T-cell (primary cell): ENCODE data around the gene NRP1. TPM values are rescaled to one million over a fixed set of nuclear protein-coding genes. Genes with fewer than 3 reads are reported as not detected.

Source experiments
- ATAC-seq, 4 experiments: fragments of 200-7000 bp in 3 of 4; fragments of 150-1000 bp in 1 of 4; cut with Tn5 transposase; replicated peaks in 1 of 4; 1 replicate in 3 of 4; 2 replicates in 1 of 4; pipeline ENCODE4 v1.10.0; 2021; ENCODE audit warnings: moderate library complexity in 3 of 4, mild to moderate bottlenecking in 2 of 4, moderate number of reproducible peaks in 1 of 4
- CTCF ChIA-PET, 2 donors: fragments of 300-600 bp; sonication (Branson Sonifier 250); formaldehyde crosslinking; loops; one replicate each; lab custom pipeline; 2022; ENCODE audit warnings: antibody characterized with exemption in 2 of 2; lab: Charles Lee
- POLR2A ChIA-PET, 2 donors: fragments of 300-600 bp; sonication (Branson Sonifier 250); formaldehyde crosslinking; loops; one replicate each; lab custom pipeline; 2022; ENCODE audit warnings: antibody characterized with exemption in 2 of 2; lab: Charles Lee
- DNase-seq, 35 experiments: peaks; one replicate each; pipeline versions ENCODE4 v3.0.0 to v3.0.0-alpha.2; 2013 to 2023
- H3K27ac ChIP-seq: one replicate; pipeline ENCODE4 v1.5.1; 2013; ENCODE audit warnings: low read length
- H3K27me3 ChIP-seq, 2 experiments: replicated peaks in 1 of 2; 1 replicate in 1 of 2; 2 replicates in 1 of 2; pipeline versions ENCODE4 v1.6.1 to v1.7.0; 2013; ENCODE audit warnings: low read length in 1 of 2, mixed read lengths in 1 of 2; ENCODE audit not compliant: control insufficient read depth in 2 of 2, insufficient read depth in 2 of 2; ENCODE audit errors: extremely low read depth in 1 of 2
- H3K36me3 ChIP-seq, 2 donors: 1 replicate in 1 of 2; 2 replicates in 1 of 2; pipeline versions ENCODE4 v1.6.1 to v1.7.0; 2013; ENCODE audit warnings: low read length in 1 of 2; ENCODE audit not compliant: control insufficient read depth in 2 of 2, insufficient read depth in 1 of 2; ENCODE audit errors: extremely low read depth in 1 of 2
- H3K4me1 ChIP-seq, 2 experiments: 1 replicate in 1 of 2; 2 replicates in 1 of 2; pipeline versions ENCODE4 v1.6.1 to v1.7.0; 2013; ENCODE audit warnings: low read length in 2 of 2, mixed read lengths in 1 of 2; ENCODE audit not compliant: insufficient read depth in 2 of 2, control insufficient read depth in 1 of 2; ENCODE audit errors: extremely low read depth in 1 of 2
- H3K4me3 ChIP-seq, 2 donors: 1 replicate in 1 of 2; 2 replicates in 1 of 2; pipeline versions ENCODE4 v1.5.1 to v1.7.0; 2013; ENCODE audit warnings: mild to moderate bottlenecking in 2 of 2, low read length in 1 of 2, moderate library complexity in 1 of 2; ENCODE audit not compliant: control insufficient read depth in 1 of 2; ENCODE audit errors: extremely low read depth in 1 of 2
- H3K9me3 ChIP-seq: 2 replicates; pipeline ENCODE4 v1.7.0; 2013
- H3K27ac Mint-ChIP-seq, 2 donors: one replicate each; pipeline ENCODE4 v1.8.0; 2020 to 2021; ENCODE audit warnings: mild to moderate bottlenecking in 2 of 2, mixed read lengths in 2 of 2
- H3K27me3 Mint-ChIP-seq, 2 donors: one replicate each; pipeline ENCODE4 v1.8.0; 2021 to 2022; ENCODE audit warnings: mixed read lengths in 2 of 2
- H3K36me3 Mint-ChIP-seq: one replicate; pipeline ENCODE4 v1.8.0; 2021; ENCODE audit warnings: mixed read lengths
- H3K4me1 Mint-ChIP-seq, 3 donors: one replicate each; pipeline ENCODE4 v1.8.0; 2020 to 2022; ENCODE audit warnings: mixed read lengths in 3 of 3, mild to moderate bottlenecking in 1 of 3
- H3K4me3 Mint-ChIP-seq, 3 donors: one replicate each; pipeline ENCODE4 v1.8.0; 2020 to 2022; ENCODE audit warnings: mild to moderate bottlenecking in 3 of 3, mixed read lengths in 3 of 3, moderate library complexity in 3 of 3
- H3K9me3 Mint-ChIP-seq, 3 donors: one replicate each; pipeline ENCODE4 v1.8.0; 2020 to 2022; ENCODE audit warnings: mixed read lengths in 3 of 3
- WGBS: methylation state at CpG from one replicate; pipeline ENCODE4 v1.1.5; 2013; ENCODE audit warnings: missing lambda C conversion rate; ENCODE audit not compliant: insufficient coverage; 5-methylcytosine and 5-hydroxymethylcytosine counted together
- total RNA-seq, 35 experiments: library from RNA in 6 of 35; stranded (reverse) in 6 of 35; fragments of 120-200 nt in 1 of 35; gene quantifications; one replicate each; pipeline versions ENCODE4 v1.2.1 to v1.2.4 and lab custom pipeline; 2013 to 2026

NRP1 gene
- total RNA-seq, 5 donors from 2014 or later (not counting 1 experiment from before 2014, with no cell fraction given) = 0.62 to 1.9 (median 1.1) TPM; not detected in 2

DNA sequence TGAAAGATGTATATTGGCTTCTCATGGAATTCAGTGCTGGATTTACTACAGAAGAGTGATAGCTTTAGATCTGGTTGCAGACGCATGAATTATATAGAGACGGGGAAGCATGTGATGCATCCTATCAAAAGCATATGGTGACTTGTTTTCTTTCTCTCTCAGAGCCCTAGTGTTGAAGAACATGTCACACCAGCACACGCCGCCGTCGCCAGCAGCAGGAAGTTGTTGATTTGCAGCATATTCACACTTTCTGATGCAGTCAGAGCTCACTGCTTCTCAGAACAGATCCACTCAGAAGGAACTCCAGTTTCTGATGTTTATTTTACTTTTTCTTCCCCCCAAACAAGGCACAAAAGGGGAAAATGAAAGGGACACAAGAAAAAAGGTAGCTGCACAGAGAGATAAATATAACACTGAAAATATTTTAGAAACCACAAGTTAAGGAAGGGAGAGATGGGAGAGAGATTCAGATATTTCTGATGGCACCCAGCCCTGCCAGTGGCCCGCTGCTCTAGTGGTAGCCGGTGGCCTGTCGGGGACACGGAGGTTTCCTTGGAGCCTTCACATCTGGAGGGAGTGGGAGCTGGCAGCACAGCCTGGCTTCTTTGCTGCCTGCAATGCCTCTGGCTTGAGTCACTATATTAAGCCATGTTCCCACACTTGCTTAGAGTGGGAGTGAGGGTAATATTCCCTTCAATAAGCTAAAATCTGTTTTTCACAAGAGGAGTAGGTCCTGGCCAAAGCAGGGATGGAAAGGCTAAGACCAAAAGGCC is 123.2 kb downstream of the NRP1 start:
- Mint-ChIP-seq H3K4me3 (peak overlapping the region; percentile 15 to 57 (median 40)), H3K4me1 (peaks cover 24 to 35% (median 27%) of the 10 kb centered on the region in 3 donors), H3K27me3 (no peaks in the 10 kb centered on the region), H3K9me3 (no peaks in the 10 kb centered on the region), H3K27ac (peak overlapping the region; percentile 95 to 98), H3K36me3 (no peaks in the 10 kb centered on the region)
- Histone ChIP-seq H3K4me3 (no peak overlapping the region), H3K27ac (peak overlapping the region; percentile 37), H3K27me3 (peaks cover 0 to 6% of the 10 kb centered on the region in 2 experiments), H3K4me1 (peaks cover 2 to 7% of the 10 kb centered on the region in 2 experiments), H3K36me3 (no peaks in the 10 kb centered on the region), H3K9me3 (no peaks in the 10 kb centered on the region)
- DNase-seq = peak in 24 of 35 experiments; percentile 3 to 53 (median 17)
- peak; percentile 72 to 92 (median 80) for ATAC-seq
- ChIA-PET POLR2A (no interaction called here), CTCF (interaction anchor here in 1 of 2 donors (1.2 kb wide), 1 partner anchor 18 kb away, joined by 5 read pairs; no protein-coding TSS in a partner anchor)
- 46% methylated on average over 3 of the region's 10 CpGs for WGBS

DNA sequence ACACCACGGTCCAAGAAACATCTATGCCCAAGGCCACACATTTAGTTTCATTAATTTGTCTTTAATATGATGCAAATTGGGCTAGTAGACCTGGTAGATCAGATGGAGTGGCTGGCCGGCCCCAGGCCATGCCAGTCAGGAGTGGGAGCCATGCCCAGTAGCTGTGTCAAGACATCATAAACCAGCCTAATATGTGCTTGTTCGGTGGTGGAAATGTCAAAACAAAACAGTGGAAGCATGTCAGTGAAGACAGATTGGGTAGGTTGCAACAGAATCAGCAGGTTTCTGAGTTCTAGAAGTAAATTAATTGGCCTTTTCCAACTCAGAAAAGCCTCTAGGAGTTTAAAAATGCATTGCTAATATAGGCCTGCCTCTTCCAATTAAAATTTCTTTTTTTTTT is 124.7 kb downstream of the NRP1 start:
- Mint-ChIP-seq H3K27ac (no peak overlapping the region), H3K36me3 (no peaks in the 10 kb centered on the region), H3K9me3 (no peaks in the 10 kb centered on the region), H3K27me3 (no peaks in the 10 kb centered on the region), H3K4me1 (peaks cover 21 to 27% (median 25%) of the 10 kb centered on the region in 3 donors), H3K4me3 (no peak overlapping the region)
- H3K27me3 ChIP-seq = peaks cover 0 to 6% of the 10 kb centered on the region in 2 experiments
- peaks cover 2 to 7% of the 10 kb centered on the region in 2 experiments for H3K4me1 ChIP-seq
- no peak for DNase-seq
- ATAC-seq = no peak
- ChIA-PET CTCF (no interaction called here), POLR2A (no interaction called here)
- H3K27ac ChIP-seq = no peak overlapping the region
- H3K36me3 ChIP-seq = no peaks in the 10 kb centered on the region
- no peaks in the 10 kb centered on the region for H3K9me3 ChIP-seq
- no CpG with 5 or more reads among the region's 3 CpGs for WGBS
- H3K4me3 ChIP-seq = no peak overlapping the region

DNA sequence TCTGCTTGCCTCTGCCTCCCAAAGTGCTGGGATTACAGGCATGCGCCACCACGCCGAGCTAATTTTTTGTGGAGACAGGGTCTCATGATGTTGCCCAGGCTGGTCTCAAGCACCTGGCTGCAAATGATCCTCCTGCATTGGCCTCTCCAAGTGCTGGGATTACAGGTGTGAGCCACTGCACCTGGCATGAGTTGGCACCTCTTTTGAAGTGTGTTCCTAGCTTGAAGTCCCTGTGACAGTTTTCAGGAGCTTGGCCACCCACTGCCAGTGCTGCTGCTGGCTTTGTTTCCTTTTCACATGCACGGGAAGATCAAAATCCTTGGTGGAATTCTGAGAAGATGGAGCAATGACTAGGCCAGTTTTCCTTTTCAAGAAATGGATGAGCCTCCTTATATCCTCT is 126.3 kb downstream of the NRP1 start:
- Histone ChIP-seq H3K36me3 (no peaks in the 10 kb centered on the region), H3K4me3 (no peak overlapping the region), H3K27me3 (peaks cover 0 to 6% of the 10 kb centered on the region in 2 experiments), H3K4me1 (peaks cover 2 to 7% of the 10 kb centered on the region in 2 experiments), H3K27ac (no peak overlapping the region), H3K9me3 (no peaks in the 10 kb centered on the region)
- ATAC-seq (no peak), DNase-seq (no peak)
- H3K9me3 Mint-ChIP-seq = no peaks in the 10 kb centered on the region
- H3K36me3 Mint-ChIP-seq = no peaks in the 10 kb centered on the region
- WGBS = 94% methylated on average over 3 of the region's 4 CpGs
- no peaks in the 10 kb centered on the region for H3K27me3 Mint-ChIP-seq
- H3K4me3 Mint-ChIP-seq = no peak overlapping the region
- H3K4me1 Mint-ChIP-seq = peaks cover 10 to 14% (median 13%) of the 10 kb centered on the region in 3 donors
- H3K27ac Mint-ChIP-seq = no peak overlapping the region
- CTCF ChIA-PET = interaction anchor here in 1 of 2 donors (1.0 to 1.7 kb wide), 2 partner anchors 12 to 15 kb away, joined by 3 to 4 read pairs; no protein-coding TSS in a partner anchor
- POLR2A ChIA-PET = interaction anchor here in 1 of 2 donors (1.0 kb wide), 1 partner anchor 15 kb away, joined by 3 read pairs; no protein-coding TSS in a partner anchor

DNA sequence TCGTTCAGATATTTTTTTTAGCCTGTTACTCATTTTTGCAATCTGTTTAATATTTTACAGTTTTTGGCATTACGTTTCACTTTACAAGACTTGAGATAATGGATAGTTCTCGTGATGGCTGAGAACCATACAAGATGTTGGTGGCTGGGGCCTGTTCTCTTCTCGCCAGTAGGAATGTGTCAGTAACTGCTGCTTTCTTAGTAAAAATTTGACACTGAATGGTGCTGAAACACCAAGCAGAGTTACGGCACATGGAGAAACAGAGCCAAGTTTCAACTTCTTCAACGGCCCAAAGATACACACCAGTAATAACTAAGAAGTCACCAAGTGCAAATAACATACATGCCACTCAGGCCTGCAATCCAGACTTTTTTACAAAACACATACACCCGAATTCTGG is 130.4 kb downstream of the NRP1 start:
- Histone ChIP-seq H3K9me3 (no peaks in the 10 kb centered on the region), H3K36me3 (no peaks in the 10 kb centered on the region), H3K4me1 (no peaks in the 10 kb centered on the region), H3K27me3 (peaks cover 0 to 3% of the 10 kb centered on the region in 2 experiments), H3K27ac (no peak overlapping the region), H3K4me3 (no peak overlapping the region)
- no peaks in the 10 kb centered on the region for H3K4me1 Mint-ChIP-seq
- WGBS = 90% methylated on average over 3 of the region's 7 CpGs
- CTCF ChIA-PET = no interaction called here
- POLR2A ChIA-PET = no interaction called here
- H3K36me3 Mint-ChIP-seq = no peaks in the 10 kb centered on the region
- H3K27me3 Mint-ChIP-seq = no peaks in the 10 kb centered on the region
- H3K27ac Mint-ChIP-seq = no peak overlapping the region
- no peak overlapping the region for H3K4me3 Mint-ChIP-seq
- ATAC-seq (no peak), DNase-seq (no peak)
- no peaks in the 10 kb centered on the region for H3K9me3 Mint-ChIP-seq

DNA sequence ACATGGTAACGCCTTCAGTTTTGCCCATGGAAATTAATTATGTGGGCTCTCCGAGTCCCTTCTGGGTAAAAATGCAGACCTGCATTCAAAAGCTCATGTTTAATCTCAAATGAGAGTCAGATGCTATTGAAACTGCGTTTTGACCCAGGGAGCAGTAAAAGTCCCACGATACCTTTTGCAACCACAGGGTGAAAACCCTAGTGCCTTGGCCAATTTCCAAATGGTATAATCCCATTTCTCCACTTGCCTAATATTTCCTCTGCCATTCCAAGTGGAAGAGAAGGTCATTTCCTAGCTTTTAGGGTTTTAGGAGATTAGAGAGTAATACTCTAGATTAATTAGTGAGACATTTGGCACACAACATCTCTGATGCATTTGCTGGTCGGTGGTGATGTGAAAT is 132.5 kb downstream of the NRP1 start:
- DNase-seq = no peak
- Mint-ChIP-seq H3K4me1 (no peaks in the 10 kb centered on the region), H3K27ac (no peak overlapping the region), H3K27me3 (peaks cover 0 to 4% of the 10 kb centered on the region in 2 donors), H3K36me3 (no peaks in the 10 kb centered on the region), H3K9me3 (no peaks in the 10 kb centered on the region), H3K4me3 (no peak overlapping the region)
- POLR2A ChIA-PET = interaction anchor here in 1 of 2 donors (0.7 kb wide), 1 partner anchor 91 kb away, joined by 3 read pairs; no protein-coding TSS in a partner anchor
- no peaks in the 10 kb centered on the region for H3K27me3 ChIP-seq
- CTCF ChIA-PET = interaction anchor here in 1 of 2 donors (1.9 kb wide), 1 partner anchor 9 kb away, joined by 10 read pairs; no protein-coding TSS in a partner anchor
- H3K9me3 ChIP-seq = no peaks in the 10 kb centered on the region
- no peaks in the 10 kb centered on the region for H3K36me3 ChIP-seq
- WGBS = 76% methylated on average over 4 of the region's 5 CpGs
- no peak overlapping the region for H3K27ac ChIP-seq
- H3K4me1 ChIP-seq = no peaks in the 10 kb centered on the region
- no peak overlapping the region for H3K4me3 ChIP-seq
- no peak for ATAC-seq

DNA sequence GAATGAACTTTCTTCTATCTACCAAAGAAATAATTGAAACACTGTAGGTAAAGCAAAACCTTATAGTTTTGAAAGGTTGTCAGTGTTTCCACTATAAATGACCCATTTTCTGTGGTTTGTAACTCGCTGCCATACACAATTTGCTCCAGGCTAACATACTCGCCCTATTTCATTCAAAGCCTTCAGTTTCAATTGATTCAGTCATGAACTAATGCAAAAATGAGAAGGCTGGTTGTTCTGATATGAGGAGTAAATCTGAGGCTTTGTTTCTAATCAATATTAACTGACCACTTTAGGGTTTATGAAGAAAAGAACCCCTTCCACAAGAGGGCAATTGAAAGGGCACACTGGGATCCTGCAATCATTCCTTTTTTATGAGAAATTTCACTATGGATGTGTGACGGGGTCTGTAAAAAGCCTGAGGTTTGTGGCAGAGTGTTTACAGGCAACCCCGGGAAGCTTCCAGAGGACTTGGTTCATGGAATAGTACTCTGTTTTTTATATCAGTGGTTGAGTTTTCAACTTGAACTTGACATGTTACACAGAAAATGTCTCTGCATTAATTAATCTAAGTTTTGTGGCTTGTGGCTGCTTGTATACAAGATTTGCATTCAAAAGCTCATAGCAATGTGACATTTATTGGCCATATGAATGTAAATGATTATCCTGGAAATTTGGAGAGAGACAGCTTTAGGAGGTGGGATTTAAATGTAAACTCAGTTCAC is 133.2 kb downstream of the NRP1 start:
- no peak for ATAC-seq
- no peak overlapping the region for H3K27ac Mint-ChIP-seq
- H3K4me3 Mint-ChIP-seq = no peak overlapping the region
- peaks cover 0 to 4% of the 10 kb centered on the region in 2 donors for H3K27me3 Mint-ChIP-seq
- WGBS = 100% methylated on average over 1 of the region's 4 CpGs
- no peak overlapping the region for H3K4me3 ChIP-seq
- H3K4me1 ChIP-seq = no peaks in the 10 kb centered on the region
- no peaks in the 10 kb centered on the region for H3K36me3 Mint-ChIP-seq
- no peak for DNase-seq
- H3K4me1 Mint-ChIP-seq = no peaks in the 10 kb centered on the region
- ChIA-PET POLR2A (no interaction called here), CTCF (interaction anchor here in 1 of 2 donors (1.9 kb wide), 1 partner anchor 8 kb away, joined by 10 read pairs; no protein-coding TSS in a partner anchor)
- H3K9me3 Mint-ChIP-seq = no peaks in the 10 kb centered on the region
- H3K27me3 ChIP-seq = no peaks in the 10 kb centered on the region
- no peak overlapping the region for H3K27ac ChIP-seq
- H3K9me3 ChIP-seq = no peaks in the 10 kb centered on the region
- H3K36me3 ChIP-seq = no peaks in the 10 kb centered on the region
